OCI-LY7 (cell line): Measurements from ENCODE around the gene SPSB2.

Experiments used
- EZH2phosphoT487 ChIP-seq: fragments of 200-600 bp; sonication (generic); IDR thresholded peaks from 2 replicates; pipeline ENCODE4 v1.6.1; 2018; ENCODE audit warnings: low read depth, borderline replicate concordance, mild to moderate bottlenecking, mixed run types, antibody characterized with exemption, low read length, moderate library complexity, mixed read lengths
- TF ChIP-seq, protein P1 (sequence below): fragments of 200-600 bp; sonication (generic); conservative IDR thresholded peaks from 2 replicates; pipeline ENCODE4 v1.5.1; 2014; ENCODE audit warnings: mild to moderate bottlenecking, antibody characterized with exemption, low read length, moderate library complexity, mixed read lengths

DNA sequence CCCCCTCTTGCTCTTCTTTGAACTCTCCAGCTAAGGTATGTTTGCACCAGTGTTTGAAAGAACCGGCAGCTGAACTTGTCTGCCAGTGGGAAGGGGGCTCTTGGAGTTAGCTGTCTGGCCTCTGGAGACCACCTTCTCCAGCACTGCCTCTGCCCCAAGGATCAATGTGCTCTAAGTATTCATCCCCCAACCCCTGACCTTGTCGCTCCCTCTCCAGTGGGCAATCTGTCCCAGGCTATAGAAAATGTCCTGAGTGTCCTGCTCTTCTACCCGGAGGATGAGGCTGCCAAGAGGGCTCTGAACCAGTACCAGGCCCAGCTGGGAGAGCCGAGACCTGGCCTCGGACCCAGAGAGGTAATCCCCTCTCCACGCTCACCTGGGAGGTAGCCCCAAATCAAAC is 42.1 kb downstream of the SPSB2 start:
- TF ChIP-seq, protein P1, sequence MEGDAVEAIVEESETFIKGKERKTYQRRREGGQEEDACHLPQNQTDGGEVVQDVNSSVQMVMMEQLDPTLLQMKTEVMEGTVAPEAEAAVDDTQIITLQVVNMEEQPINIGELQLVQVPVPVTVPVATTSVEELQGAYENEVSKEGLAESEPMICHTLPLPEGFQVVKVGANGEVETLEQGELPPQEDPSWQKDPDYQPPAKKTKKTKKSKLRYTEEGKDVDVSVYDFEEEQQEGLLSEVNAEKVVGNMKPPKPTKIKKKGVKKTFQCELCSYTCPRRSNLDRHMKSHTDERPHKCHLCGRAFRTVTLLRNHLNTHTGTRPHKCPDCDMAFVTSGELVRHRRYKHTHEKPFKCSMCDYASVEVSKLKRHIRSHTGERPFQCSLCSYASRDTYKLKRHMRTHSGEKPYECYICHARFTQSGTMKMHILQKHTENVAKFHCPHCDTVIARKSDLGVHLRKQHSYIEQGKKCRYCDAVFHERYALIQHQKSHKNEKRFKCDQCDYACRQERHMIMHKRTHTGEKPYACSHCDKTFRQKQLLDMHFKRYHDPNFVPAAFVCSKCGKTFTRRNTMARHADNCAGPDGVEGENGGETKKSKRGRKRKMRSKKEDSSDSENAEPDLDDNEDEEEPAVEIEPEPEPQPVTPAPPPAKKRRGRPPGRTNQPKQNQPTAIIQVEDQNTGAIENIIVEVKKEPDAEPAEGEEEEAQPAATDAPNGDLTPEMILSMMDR = no peak
- no peak for TF ChIP-seq EZH2phosphoT487
